Fibroblast of lung (primary cell): ENCODE measurements around the gene DONSON.

Source experiments
- CTCF ChIP-seq, 2 donors: IDR thresholded peaks in 1 of 2; conservative IDR thresholded peaks in 1 of 2; 1 replicate in 1 of 2; 2 replicates in 1 of 2; pipeline ENCODE4 v1.5.1; 2011 to 2012; ENCODE audit warnings: low read length in 2 of 2, control low read depth in 1 of 2, inconsistent platforms in 1 of 2, low read depth in 1 of 2, mild to moderate bottlenecking in 1 of 2
- EZH2 ChIP-seq: IDR thresholded peaks from 2 replicates; pipeline ENCODE4 v1.5.1; 2012; ENCODE audit warnings: low read length, control low read depth, mild to moderate bottlenecking; ENCODE audit errors: missing control alignments

- TF ChIP-seq EZH2 (no peak), CTCF (conservative IDR thresholded peaks at IDR 0.05 in 1 of 2, IDR thresholded peaks at IDR 0.05 in 1 of 2; ENCODE audit: low read depth in 1 of 2, low read length in 2 of 2) (no peak)
These were observed 22.7 kb upstream of the DONSON start for GRCh38 chr21:33611006-33611744.
